ENCODE data around the gene AADAT. TPM values are rescaled to one million over a fixed set of nuclear protein-coding genes. Genes with fewer than 3 reads are reported as not detected.

AADAT gene
- 5.8 and 8.1 TPM in 2 replicates for total RNA-seq

GRCh38 chr4:170089668-170090351 is at the start of gene AADAT:
AADAT (minus strand) TSS chr4:170089956; CDS start chr4:170089690, 266 bp downstream.

GRCh38 chr4:170026253-170027021 is 63.3 kb downstream of the AADAT start, which contains the start of gene MFAP3L:
MFAP3L (minus strand) TSS chr4:170026395; CDS start chr4:170005877, 20,518 bp downstream.

Other genes with a start within 250 kb of the AADAT start
- gene MFAP3L, start 63.6 kb downstream of the AADAT start, total RNA-seq = 0.35 and 1.4 TPM in 2 replicates

Data from myometrial cell (primary cell).